ENCODE data around the gene MCC.

MCC gene

DNA sequence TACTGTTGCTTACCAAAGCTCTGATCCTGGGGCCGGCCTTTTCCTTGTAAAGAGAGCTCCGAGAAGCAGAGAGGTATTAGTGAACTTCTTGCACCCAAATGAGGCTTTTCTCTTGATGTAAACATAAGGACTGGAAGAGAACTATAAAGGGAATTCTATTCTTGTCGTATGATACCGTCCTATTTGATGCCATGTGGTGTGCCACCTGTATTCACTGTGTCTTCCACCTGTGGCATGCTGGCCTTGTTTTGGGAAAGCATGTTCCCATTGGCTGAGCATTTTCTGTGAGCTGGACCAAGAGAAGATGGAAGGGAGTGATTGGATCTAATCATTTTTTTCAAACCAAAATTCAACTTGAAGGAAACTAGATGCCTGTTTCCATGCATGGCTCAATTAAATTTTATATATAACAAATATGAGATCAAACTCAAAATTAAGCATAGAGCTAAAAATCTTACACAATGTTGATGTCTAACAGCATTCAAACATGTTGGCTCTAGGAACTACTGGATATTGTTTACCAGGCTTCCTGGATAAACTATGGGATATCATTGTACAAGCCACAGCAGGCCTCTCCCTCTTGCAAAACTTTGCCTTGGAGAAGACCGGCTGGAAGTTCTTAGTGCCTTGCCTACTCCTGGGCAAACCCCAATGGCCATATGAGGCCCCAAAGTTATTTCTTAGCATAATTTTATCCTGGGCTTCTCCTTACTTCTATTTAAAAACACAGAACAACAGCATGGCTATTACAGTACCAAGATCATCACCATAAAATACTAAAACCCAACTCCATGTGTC is 168.8 kb downstream of the MCC start:
- no peak for DNase-seq (ENCODE audit: low read depth in 2 of 2)

DNA sequence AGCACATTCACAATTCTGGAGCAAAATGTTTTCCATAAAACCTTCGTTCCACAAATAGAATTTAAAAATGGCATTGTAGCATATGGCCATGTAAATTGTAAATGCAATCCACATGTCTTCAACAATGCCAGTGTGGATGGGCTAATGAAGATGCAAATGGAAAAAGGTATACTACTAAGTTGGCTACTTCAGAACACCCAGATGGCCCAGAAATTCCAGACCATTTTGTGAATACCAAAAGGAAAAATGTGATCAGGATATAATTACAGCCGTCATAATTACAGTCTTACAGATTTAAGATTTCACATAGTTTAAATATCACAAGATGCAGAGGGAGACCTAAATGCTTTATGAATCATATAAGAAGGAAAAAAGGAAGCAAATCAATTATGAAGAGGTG is 170.6 kb downstream of the MCC start:
- no peak for DNase-seq (ENCODE audit: low read depth in 2 of 2)

DNA sequence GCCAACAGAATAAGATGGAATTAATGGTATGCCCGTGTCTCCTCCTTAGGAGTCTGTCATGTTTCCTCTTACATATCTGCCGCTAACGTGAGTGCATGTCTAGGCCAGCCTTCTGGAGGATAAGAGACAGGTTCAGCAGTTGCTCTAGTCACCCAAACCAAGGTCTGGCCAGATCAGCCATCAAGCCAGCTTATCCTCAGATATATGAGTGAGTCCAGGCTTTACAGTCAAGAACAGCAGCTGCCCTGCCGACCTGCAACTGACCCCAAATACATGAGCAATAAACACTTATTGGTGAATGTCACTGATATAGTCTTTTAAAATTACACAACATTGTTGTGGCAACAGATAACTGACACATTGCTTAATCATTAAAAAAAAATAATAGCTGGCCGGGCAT is 177.0 kb downstream of the MCC start:
- DNase-seq (ENCODE audit: low read depth in 2 of 2), result no peak

DNA sequence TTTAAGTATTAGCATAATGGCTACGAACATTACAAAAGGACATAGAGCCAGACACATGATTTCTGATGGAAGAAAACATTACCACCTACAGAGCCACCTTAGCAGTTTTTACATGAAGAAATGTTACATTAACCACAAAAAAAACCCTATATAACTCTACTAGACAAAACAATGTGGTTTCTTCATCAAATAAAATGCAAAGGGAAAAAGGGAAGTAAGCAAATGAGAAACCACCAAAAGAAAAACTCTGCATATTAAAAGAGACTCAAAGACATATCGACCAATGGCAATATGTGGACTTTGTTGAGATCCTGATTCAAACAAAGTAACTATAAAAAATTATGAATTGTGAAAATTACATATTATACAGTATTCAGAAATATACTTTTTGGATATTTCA is 186.1 kb downstream of the MCC start:
- DNase-seq (ENCODE audit: low read depth in 2 of 2), result no peak

DNA sequence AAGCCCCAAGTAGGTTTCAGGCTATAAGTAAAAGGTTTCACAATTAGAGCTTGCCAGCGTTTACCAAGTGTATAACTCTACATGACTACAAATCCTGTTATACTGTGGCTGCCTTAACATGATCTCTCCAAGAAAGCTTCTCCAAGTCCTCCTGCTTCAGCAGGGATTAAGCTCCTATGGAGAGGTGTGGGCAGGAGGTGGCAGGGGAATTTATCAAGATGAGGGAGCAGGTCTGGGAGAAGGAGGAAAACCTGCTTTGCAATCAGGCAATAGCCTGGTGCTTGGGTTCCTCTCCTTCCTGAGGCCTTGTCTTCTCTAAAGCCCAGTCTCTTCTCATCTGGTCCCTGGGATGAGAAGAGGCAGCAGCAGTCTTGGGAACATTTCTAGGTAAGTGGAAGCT is 188.7 kb downstream of the MCC start:
- no peak for DNase-seq (ENCODE audit: low read depth in 2 of 2)

DNA sequence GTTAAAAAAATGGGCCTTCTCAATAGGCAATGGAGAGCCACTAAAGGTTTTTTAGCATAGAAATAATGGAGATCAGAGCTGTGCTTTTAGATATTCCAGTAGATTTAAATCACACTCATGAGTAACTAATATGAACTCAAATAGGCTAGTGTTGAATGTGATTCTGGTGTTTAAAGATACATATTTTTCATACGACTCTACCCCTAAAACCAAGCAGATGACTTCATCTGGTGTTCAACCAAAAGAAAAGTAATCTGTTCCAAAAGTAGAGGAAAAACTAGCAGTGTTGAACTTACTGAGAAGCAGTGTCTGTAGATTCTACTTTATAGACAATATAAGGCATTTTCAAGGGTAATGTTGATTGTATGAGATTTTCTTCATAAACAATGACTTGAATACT is 191.6 kb downstream of the MCC start:
- no peak for DNase-seq (ENCODE audit: low read depth in 2 of 2)

DNA sequence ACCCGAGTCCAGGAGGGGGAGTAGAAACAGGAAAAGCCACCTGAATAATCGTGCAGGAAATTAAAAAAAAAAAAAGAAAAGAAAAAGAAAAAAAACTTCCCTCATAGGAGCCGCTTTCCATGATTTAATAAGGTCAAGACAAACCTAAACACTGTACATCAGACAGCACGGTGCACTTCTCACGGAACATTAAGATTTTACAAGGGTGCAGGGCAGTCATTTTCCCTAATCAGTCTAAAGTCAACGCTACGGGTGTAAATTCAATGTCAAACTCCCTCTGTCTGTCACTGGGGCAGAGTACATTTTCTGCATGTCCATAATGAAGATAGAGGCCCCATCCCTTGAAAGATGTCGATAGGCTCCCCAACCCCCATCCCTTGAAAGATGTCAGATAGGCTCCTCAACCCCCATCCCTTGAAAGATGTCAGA is 193.1 kb downstream of the MCC start:
- DNase-seq (ENCODE audit: low read depth in 2 of 2), result no peak

DNA sequence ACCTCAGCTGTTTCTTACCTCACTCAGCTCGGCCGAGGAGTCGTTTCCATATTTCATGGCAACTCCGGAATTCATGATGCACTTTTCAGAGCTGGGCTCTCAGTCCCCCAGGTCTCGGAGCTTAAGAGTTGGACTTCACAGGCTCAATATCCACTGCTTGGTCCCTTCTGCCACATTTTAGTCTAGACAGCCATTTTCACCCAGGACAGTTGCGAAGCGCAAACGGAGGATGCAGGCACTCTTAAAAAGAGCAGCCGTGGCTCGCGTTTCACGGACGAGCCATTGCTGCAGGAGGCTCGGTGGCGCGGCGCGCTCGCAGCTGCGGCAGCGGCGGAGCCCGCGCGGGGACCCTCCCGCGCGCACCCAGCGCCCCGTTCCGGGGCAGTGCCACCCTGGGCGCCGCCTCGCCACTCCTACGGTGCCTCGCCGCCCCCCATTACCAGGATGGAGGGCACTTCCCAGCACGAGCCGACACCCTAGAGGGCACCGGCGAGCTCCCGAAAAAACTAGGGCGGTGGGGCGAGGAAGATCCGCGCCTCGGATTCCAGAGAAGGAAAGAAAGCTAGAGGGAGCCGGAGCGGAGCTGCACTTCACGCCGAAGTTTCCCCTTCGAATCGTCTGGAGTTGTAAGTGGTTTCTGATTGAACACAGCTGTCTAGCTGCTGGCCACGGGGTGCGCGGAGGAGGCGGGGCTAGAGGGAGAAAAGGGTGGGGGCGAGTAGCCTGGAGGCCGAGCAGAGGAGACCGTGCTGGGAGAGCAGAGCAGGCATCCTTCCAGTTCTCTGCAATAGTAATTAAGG is 193.7 kb downstream of the MCC start:
- peak; percentile 56 to 68 for DNase-seq (ENCODE audit: low read depth in 2 of 2)

DNA sequence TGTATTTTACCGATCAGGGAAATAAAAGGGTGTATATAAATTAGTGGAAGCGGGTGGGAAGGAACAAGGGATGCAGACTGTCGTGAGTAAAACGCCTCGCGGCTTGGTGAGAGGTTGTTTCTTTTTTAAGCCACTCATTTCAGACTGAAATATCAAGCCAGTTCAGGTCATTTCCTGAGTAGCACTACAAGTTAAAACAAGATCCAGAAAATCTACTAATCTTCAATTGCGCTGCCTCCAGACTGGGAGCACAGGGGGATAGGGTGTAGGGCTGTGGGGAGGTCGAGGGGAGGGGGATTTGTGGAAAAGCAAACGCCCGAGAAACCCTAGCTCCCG is 194.3 kb downstream of the MCC start:
- DNase-seq (ENCODE audit: low read depth in 2 of 2), result no peak

DNA sequence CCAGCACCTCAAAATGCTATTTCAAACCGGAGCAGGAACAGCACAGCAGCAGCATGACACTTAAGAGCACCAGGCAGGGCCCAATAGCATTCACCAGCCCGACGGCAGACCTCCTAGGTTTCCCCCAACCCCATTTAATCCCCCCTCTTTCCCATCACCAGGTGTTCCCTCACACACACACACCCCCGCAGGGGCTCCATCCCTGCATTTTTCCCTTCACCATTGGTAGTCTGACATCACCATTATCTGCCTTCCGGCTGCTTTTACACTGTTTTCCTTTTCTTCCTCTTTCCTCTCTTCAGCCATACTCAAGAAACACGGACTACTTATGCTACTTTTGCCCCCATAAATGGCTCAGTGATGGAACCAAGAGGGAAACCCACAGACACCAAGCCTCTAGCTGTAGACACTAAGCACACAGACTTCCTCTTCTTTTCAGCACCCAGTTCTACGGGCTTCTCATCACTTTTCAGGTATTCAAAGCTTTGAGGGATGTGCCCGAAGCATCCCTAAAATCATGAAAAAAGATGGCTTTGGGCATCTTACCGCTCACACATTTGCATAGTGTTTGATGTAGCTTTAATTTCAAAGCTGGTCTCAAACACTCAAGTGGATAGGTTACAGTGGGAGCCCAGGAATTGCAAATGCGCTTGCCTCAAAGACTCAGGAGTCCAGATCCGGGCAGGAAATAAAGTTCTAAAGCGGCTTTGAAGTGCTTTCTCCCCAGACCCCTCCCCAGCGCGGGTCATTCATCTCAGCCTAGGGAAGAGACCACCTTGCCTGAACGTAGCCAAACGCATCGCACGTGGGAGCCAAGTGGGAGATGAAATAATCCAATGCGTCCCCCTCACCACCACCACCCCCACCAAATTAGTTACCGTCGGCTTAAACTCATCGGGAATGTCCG is 194.9 kb downstream of the MCC start:
- no peak for DNase-seq (ENCODE audit: low read depth in 2 of 2)

DNA sequence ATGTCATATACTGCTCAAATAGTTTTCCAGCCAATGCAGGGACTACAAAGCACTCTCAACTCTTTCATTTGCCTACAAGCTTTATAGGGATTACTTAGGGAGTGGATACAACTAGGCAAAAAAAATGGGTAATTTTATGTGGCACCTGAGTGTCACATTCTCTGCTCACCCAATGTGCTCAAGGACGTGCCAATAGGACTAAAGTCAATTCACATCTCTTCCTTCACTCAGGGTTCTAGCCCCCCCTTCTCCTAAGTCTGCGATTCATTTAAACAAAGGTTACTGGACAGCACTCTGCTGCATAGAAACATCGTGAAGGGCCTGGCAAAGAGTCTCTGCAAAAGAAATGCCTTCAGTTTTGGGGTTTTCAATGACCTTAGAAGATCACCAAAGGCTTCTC is 195.8 kb downstream of the MCC start:
- DNase-seq (ENCODE audit: low read depth in 2 of 2), result no peak

DNA sequence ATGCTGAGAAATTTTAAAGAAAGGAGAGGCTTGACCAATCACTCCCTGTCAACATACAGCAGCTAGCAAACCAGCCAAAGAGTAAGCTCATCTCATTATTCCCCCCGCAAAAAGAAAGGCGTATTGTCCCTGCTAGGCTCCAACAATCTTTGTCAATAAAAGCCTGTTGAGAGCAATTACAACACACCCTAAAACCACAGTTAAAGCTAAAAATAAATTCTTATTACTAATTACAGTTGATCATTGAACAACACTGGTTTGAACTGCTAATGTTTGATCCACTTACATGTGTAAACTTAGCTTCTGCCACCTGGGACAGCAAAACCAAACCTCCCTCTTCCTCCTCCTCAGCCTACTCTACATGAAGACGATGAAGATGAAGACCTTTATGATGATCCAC is 204.7 kb downstream of the MCC start:
- DNase-seq (ENCODE audit: low read depth in 2 of 2), result no peak

DNA sequence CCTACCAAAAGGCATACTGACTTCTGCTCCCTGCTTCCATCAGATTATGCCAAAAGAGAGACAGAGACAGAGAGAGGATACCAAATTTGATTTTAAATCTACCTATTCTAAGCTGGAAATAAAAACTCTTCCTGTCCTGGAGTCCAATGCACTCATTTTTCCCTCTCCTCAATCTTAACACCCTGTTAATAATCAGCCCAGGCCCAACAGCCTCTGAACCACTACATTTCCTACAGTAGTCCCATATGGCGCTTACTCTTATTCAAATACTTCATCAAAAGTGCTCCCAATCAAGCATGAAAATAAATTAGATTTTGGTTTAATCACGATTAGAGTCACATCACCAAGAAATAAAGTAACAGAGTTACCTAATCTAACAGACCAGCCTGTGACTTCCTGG is 205.8 kb downstream of the MCC start:
- no peak for DNase-seq (ENCODE audit: low read depth in 2 of 2)

DNA sequence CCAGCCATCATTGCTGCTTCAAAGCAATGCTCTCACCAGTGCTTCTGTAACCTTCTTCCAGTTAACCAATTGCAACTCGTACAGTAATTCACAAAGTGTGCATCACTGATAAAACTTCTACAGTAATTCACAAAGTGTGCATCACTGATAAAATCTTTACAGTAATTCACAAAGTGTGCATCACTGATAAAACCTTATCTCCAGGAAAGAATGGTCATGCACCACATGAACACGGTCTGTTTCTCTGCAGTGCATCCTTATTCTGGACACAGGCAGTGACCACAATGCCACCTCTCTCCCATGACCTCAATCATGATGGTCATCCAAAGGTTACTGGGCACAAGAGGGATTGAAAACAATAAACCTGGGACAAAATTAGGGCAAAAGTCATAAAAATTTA is 207.1 kb downstream of the MCC start:
- no peak for DNase-seq (ENCODE audit: low read depth in 2 of 2)

DNA sequence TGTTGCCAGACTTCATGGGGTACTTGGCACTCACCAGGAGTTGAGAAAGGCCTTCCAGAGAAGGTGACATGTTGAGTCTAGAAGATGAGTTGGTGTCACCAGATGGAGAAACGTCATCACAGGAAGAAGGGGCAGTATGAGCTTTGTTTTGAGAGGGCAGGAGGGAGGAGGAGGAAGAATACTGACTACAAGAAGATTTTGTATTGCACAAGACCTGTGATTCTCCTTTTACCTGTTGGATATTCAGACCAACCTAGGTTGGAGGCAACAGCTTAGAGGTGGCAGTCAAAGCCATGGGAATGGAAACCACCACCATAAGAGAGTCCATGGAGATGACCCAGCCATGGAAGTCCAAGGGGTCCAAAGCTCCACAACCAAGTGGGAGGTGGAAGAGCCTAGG is 207.7 kb downstream of the MCC start:
- no peak for DNase-seq (ENCODE audit: low read depth in 2 of 2)

DNA sequence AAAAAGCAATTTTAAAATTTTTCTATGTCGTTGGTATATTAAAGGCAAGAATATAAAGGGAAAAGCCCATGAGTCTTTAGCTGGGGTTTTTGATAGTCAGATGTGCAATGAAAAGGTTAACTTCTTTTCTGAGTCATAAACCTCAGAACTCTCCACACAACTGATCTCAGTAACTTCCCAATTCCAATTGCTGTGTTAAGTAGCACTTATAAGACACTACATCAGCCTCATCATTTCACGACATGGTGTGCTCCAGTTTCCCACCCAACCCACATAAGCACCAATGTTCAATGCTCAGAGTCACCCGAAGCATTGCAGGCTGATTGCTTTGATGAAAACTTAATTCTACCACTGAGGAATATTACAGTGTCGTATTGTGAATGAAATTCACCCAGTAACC is 209.3 kb downstream of the MCC start:
- DNase-seq (ENCODE audit: low read depth in 2 of 2), result no peak

DNA sequence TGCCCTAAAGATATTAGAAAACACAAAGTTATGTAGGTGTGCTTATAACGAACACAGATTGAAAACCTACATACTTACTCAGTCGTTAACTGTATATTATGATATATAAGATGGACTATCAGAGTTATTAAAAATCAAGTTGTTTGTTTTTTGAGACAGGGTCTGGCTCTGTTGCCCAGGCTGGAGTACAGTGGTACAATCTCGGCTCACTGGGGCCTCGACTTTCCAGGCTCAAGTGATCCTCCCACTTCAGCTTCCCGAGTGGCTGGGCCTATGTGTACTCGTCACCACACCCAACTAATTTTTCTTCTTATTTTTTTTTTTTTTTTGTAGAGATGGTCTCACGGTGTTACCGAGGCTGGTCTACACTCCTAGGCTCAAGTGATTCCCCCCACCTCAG is 211.8 kb downstream of the MCC start:
- no peak for DNase-seq (ENCODE audit: low read depth in 2 of 2)

DNA sequence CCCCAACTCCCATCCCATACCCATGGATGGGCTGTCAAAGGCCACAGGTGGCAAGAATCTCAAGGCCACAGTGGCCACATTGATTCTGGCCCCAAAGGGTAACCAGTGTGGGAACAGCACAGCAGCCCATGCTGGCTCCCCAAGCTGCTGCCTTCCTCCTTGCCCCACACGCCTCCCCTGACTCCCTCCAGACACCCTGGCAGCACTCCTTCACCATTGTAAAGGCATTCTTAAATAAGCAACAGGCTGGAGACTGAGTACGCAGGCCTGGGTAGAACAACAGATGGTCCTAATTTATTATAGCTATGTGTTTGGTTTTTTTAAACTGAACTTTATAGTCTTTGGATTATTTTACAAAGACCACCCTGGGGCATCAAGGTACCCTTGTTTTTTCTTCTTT is 212.3 kb downstream of the MCC start:
- DNase-seq (ENCODE audit: low read depth in 2 of 2), result no peak

DNA sequence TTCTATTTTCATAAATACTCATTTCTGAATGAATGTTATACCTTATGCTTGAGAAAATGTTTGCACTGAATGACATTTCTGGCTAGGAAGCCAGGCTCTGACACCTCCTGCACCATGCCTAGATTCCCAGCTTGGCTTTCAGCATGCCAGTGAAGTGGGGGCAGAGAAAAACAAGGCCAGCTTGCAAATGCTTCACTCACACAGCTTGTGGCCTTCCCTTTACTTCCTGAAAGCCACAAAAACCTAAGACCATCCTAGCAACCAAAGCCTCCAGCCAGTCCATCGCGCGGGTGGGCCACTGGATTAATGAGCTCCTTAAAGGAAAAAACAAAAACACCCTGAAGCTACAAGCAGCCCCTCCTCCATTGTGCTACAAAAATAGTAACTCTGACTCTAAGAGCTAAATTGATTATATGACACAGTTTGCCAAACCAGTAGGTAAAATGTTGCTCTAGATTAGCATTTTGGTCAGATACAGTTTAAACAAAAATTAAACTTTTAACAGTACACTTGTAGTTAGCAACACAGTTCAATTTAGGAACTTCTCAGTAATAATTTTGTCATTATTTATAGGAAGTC is 213.3 kb downstream of the MCC start:
- DNase-seq (ENCODE audit: low read depth in 2 of 2), result no peak

DNA sequence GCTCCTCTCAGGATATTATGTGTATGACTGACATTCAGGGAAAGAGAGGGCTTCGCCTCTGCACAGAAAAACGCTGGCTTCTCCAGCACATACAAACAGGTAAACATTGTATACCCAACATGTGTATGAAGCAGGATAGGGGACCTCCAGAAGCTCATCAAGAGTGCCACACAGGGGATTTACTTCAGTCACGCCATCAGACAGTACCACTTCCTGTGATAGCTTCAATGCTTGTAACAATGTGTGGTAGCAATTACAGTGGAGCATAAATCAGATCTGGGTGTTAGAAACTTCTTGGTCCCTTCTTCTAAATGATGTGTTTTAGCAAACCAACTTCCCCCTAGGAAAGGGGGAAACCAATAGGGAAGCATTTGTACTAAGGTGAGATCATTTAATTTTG is 214.3 kb downstream of the MCC start:
- DNase-seq (ENCODE audit: low read depth in 2 of 2), result no peak

DNA sequence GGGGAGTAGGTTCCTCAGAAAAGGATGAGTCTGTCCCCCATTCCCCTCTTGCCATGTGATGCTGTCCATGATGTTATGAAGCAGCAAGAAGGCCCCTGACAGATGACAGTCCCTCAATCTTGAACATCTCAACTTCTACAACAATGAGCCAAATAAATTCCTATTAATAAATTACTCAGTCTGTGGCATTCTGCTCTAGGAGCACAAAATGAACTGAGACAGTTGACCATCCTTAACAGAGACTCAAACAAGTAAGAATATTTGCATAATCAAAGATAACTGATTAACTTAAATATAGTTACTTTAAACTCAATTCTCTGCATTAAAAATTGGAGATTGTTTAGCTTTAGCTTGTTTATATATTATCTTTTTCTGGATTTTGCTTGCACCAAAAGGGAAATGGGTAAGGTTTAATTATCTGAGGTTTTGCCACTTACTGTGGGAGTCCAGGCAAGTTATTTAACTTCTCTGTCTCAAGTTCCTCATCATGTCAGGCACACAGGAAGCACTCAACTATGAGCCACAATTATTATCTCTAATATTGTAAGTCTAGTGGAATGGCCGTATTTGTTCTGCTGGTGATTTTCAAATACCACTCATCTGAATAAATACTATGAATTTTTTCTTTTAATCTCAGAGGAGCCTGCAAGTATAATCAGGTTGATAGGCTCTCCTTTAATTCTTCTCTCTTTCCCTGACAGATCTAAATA is 216.4 kb downstream of the MCC start:
- no peak for DNase-seq (ENCODE audit: low read depth in 2 of 2)

All from stimulated activated CD8-positive, alpha-beta memory T cell treated with anti-CD3 and anti-CD28 coated beads, Interleukin-7, amount 100 ng/mL, for 4 hours (primary cell).